HepG2 (cell line): Measurements from ENCODE around the gene SBK2. TPM values are rescaled to one million over a fixed set of nuclear protein-coding genes. Genes with fewer than 3 reads are reported as not detected.

ENCODE experiments used
- BRD4 ChIP-seq: sonication (generic); formaldehyde crosslinking; IDR thresholded peaks from 2 replicates; pipeline ENCODE4 v1.4.0; 2020; ENCODE audit warnings: missing genetic modification reagents
- JARID2 ChIP-seq: sonication (generic); formaldehyde crosslinking; IDR thresholded peaks from 2 replicates; pipeline ENCODE4 v1.8.1; 2023; ENCODE audit warnings: missing genetic modification reagents, inconsistent platforms; ENCODE audit not compliant: insufficient replicate concordance
- KLF9 ChIP-seq: IDR thresholded peaks from 2 replicates; pipeline ENCODE4 v1.6.1; 2016; ENCODE audit warnings: low read depth
- MAF1 ChIP-seq: sonication (generic); formaldehyde crosslinking; IDR thresholded peaks from 2 replicates; pipeline ENCODE4 v1.5.0; 2020; ENCODE audit warnings: missing genetic modification reagents, borderline replicate concordance
- NFIB ChIP-seq: sonication (generic); formaldehyde crosslinking; IDR thresholded peaks from 2 replicates; pipeline ENCODE4 v1.9.0; 2021; ENCODE audit warnings: missing genetic modification reagents, mild to moderate bottlenecking, borderline replicate concordance
- RFXAP ChIP-seq: sonication (generic); formaldehyde crosslinking; IDR thresholded peaks from 2 replicates; pipeline ENCODE4 v1.4.0; 2020; ENCODE audit warnings: missing genetic modification reagents, borderline replicate concordance
- ZNF572 ChIP-seq: sonication (generic); formaldehyde crosslinking; IDR thresholded peaks from 2 replicates; pipeline ENCODE4 v1.5.1; 2020; ENCODE audit warnings: mild to moderate bottlenecking, missing genetic modification reagents
- ZNF878 ChIP-seq: sonication (generic); formaldehyde crosslinking; IDR thresholded peaks from 2 replicates; pipeline ENCODE4 v1.8.1; 2023; ENCODE audit warnings: mild to moderate bottlenecking, missing genetic modification reagents, moderate library complexity
- ZNF883 ChIP-seq: sonication (generic); formaldehyde crosslinking; IDR thresholded peaks from 2 replicates; pipeline ENCODE4 v1.5.1; 2020; ENCODE audit warnings: mild to moderate bottlenecking, missing genetic modification reagents; ENCODE audit errors: not compliant biosample characterization
- ZSCAN22 ChIP-seq: sonication (generic); formaldehyde crosslinking; IDR thresholded peaks from 2 replicates; pipeline ENCODE4 v1.4.0; 2020; ENCODE audit warnings: mild to moderate bottlenecking, missing genetic modification reagents
- polyA plus RNA-seq, 8 experiments: library from polyadenylated mRNA; depleted of rRNA in 3 of 8; stranded (reverse) in 7 of 8; unstranded in 1 of 8; fragments of >200 nt; fragmentation: Illumina TruSeq in 4 of 8; extraction: Trizol in 4 of 8; gene quantifications; 2 replicates each; pipeline versions ENCODE4 v1.2.1 to v1.2.3, GENCODE V29; 2011 to 2016; ENCODE audit warnings: low read depth in 4 of 8, missing spikeins in 1 of 8, mixed read lengths in 1 of 8; ENCODE audit not compliant: insufficient read depth in 1 of 8
- total RNA-seq, 5 experiments: library from RNA; depleted of rRNA; stranded (reverse); fragments of >200 nt; fragmentation: Illumina TruSeq; extraction: Trizol; gene quantifications; 2 replicates each; pipeline ENCODE4 v1.2.3, GENCODE V29; 2016; ENCODE audit warnings: low read depth in 1 of 5
- TF ChIP-seq, protein P1 (sequence below): sonication (generic); formaldehyde crosslinking; IDR thresholded peaks from 2 replicates; pipeline ENCODE4 v1.4.0; 2020; ENCODE audit warnings: mild to moderate bottlenecking, missing genetic modification reagents
- TF ChIP-seq, protein P2 (sequence below), 2 experiments: IDR thresholded peaks; 2 replicates each; pipeline ENCODE4 v1.6.1; 2011 to 2012; ENCODE audit warnings: low read length in 2 of 2, borderline replicate concordance in 1 of 2, low read depth in 1 of 2, mild to moderate bottlenecking in 1 of 2, moderate library complexity in 1 of 2
- TF ChIP-seq, protein P3 (sequence below): sonication (generic); formaldehyde crosslinking; IDR thresholded peaks from 2 replicates; pipeline ENCODE4 v1.4.0; 2020; ENCODE audit warnings: low read depth, mild to moderate bottlenecking, missing genetic modification reagents
- TF ChIP-seq, protein P4 (sequence below): sonication (generic); formaldehyde crosslinking; conservative IDR thresholded peaks from 2 replicates; pipeline ENCODE4 v1.4.0; 2020; ENCODE audit warnings: missing genetic modification reagents
- TF ChIP-seq, protein P5 (sequence below): sonication (generic); formaldehyde crosslinking; IDR thresholded peaks from 2 replicates; pipeline ENCODE4 v1.4.0; 2020; ENCODE audit warnings: mild to moderate bottlenecking, missing genetic modification reagents
- TF ChIP-seq, protein P6 (sequence below): sonication (generic); formaldehyde crosslinking; IDR thresholded peaks from 2 replicates; pipeline ENCODE4 v1.5.0; 2020; ENCODE audit warnings: missing genetic modification reagents
- TF ChIP-seq, protein P7 (sequence below): sonication (generic); formaldehyde crosslinking; IDR thresholded peaks from 2 replicates; pipeline ENCODE4 v1.8.1; 2023; ENCODE audit warnings: missing genetic modification reagents, inconsistent platforms, borderline replicate concordance

SBK2 gene
- total and polyA plus RNA-seq, 2 of the 13 experiments (the other 11 are each of a cell fraction or from before 2014, with no cell fraction given) = 0.24 TPM; not detected in 1

DNA sequence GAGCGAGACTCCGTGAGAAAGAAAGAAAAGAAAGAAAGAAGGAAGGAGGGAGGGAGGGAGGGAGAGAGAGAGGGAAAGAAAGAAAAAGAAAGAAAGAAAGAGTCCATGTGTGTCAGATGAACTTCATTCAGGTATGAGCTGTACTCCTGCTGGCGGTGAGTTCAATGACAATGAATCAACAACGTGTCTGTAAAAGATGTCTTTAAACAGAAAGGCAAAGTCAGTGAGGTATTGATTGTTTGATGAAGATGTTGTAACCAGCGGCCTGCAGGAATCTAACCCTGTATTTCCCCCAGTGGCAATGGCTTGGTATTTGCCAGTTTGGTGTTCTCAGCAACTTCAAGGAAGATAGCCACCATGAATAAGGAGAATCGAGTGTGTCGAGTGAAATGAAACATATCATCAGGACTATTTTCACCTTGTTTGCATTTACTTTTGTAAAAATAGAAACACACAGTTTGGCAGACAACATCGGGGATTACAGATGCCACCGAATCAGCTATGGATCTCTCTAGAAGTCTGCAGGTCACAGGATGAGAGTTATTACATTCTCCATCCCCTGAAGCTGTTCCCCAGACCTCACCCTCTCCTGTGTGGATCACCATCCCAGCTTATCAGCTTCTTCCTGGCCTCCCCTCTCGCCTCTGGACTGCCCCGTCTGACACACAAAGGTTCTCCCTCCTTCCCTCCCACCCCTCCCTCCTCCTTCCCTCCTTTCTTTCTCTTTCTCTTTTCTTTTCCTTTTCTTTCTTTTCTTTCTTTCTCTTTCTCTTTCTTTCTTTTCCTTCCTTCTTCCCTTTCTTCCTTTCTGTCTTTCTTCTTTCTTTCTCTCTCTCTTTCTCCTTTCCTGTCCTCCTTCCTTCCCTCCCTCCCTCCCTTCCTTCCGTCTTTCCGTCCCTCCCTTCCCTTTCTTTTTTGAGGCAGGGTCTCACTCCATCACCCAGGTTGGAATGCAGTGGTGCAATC is 16.6 kb upstream of the SBK2 start (continued):
- TF ChIP-seq, protein P1, sequence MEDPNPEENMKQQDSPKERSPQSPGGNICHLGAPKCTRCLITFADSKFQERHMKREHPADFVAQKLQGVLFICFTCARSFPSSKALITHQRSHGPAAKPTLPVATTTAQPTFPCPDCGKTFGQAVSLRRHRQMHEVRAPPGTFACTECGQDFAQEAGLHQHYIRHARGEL = no peak
- TF ChIP-seq ZSCAN22 (no peak), RFXAP (CRISPR knock-in tag) (no peak), JARID2 (CRISPR knock-in tag) (no peak), ZNF883 (CRISPR knock-in tag) (no peak), KLF9 (CRISPR knock-in tag) (no peak), ZNF878 (no peak), BRD4 (CRISPR knock-in tag) (no peak), MAF1 (CRISPR knock-in tag) (no peak), NFIB (CRISPR knock-in tag) (no peak), ZNF572 (CRISPR knock-in tag) (no peak)
- TF ChIP-seq, protein P2, sequence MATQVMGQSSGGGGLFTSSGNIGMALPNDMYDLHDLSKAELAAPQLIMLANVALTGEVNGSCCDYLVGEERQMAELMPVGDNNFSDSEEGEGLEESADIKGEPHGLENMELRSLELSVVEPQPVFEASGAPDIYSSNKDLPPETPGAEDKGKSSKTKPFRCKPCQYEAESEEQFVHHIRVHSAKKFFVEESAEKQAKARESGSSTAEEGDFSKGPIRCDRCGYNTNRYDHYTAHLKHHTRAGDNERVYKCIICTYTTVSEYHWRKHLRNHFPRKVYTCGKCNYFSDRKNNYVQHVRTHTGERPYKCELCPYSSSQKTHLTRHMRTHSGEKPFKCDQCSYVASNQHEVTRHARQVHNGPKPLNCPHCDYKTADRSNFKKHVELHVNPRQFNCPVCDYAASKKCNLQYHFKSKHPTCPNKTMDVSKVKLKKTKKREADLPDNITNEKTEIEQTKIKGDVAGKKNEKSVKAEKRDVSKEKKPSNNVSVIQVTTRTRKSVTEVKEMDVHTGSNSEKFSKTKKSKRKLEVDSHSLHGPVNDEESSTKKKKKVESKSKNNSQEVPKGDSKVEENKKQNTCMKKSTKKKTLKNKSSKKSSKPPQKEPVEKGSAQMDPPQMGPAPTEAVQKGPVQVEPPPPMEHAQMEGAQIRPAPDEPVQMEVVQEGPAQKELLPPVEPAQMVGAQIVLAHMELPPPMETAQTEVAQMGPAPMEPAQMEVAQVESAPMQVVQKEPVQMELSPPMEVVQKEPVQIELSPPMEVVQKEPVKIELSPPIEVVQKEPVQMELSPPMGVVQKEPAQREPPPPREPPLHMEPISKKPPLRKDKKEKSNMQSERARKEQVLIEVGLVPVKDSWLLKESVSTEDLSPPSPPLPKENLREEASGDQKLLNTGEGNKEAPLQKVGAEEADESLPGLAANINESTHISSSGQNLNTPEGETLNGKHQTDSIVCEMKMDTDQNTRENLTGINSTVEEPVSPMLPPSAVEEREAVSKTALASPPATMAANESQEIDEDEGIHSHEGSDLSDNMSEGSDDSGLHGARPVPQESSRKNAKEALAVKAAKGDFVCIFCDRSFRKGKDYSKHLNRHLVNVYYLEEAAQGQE (IDR thresholded peaks at IDR 0.05; ENCODE audit: borderline replicate concordance in 1 of 2, low read depth in 1 of 2, low read length in 2 of 2) = no peak
- TF ChIP-seq, protein P3, sequence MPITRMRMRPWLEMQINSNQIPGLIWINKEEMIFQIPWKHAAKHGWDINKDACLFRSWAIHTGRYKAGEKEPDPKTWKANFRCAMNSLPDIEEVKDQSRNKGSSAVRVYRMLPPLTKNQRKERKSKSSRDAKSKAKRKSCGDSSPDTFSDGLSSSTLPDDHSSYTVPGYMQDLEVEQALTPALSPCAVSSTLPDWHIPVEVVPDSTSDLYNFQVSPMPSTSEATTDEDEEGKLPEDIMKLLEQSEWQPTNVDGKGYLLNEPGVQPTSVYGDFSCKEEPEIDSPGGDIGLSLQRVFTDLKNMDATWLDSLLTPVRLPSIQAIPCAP (CRISPR knock-in tag) = no peak
- TF ChIP-seq, protein P4, sequence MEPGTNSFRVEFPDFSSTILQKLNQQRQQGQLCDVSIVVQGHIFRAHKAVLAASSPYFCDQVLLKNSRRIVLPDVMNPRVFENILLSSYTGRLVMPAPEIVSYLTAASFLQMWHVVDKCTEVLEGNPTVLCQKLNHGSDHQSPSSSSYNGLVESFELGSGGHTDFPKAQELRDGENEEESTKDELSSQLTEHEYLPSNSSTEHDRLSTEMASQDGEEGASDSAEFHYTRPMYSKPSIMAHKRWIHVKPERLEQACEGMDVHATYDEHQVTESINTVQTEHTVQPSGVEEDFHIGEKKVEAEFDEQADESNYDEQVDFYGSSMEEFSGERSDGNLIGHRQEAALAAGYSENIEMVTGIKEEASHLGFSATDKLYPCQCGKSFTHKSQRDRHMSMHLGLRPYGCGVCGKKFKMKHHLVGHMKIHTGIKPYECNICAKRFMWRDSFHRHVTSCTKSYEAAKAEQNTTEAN (CRISPR knock-in tag) = no peak
- TF ChIP-seq, protein P5, sequence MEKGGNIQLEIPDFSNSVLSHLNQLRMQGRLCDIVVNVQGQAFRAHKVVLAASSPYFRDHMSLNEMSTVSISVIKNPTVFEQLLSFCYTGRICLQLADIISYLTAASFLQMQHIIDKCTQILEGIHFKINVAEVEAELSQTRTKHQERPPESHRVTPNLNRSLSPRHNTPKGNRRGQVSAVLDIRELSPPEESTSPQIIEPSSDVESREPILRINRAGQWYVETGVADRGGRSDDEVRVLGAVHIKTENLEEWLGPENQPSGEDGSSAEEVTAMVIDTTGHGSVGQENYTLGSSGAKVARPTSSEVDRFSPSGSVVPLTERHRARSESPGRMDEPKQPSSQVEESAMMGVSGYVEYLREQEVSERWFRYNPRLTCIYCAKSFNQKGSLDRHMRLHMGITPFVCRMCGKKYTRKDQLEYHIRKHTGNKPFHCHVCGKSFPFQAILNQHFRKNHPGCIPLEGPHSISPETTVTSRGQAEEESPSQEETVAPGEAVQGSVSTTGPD (CRISPR knock-in tag) = no peak
- TF ChIP-seq, protein P6, sequence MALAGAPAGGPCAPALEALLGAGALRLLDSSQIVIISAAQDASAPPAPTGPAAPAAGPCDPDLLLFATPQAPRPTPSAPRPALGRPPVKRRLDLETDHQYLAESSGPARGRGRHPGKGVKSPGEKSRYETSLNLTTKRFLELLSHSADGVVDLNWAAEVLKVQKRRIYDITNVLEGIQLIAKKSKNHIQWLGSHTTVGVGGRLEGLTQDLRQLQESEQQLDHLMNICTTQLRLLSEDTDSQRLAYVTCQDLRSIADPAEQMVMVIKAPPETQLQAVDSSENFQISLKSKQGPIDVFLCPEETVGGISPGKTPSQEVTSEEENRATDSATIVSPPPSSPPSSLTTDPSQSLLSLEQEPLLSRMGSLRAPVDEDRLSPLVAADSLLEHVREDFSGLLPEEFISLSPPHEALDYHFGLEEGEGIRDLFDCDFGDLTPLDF (CRISPR knock-in tag) = no peak
- TF ChIP-seq, protein P7, sequence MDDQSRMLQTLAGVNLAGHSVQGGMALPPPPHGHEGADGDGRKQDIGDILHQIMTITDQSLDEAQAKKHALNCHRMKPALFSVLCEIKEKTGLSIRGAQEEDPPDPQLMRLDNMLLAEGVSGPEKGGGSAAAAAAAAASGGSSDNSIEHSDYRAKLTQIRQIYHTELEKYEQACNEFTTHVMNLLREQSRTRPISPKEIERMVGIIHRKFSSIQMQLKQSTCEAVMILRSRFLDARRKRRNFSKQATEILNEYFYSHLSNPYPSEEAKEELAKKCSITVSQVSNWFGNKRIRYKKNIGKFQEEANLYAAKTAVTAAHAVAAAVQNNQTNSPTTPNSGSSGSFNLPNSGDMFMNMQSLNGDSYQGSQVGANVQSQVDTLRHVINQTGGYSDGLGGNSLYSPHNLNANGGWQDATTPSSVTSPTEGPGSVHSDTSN (CRISPR knock-in tag) = no peak
